Measurements from ENCODE around the gene CACNB2.

The CACNB2 gene

GRCh38 chr10:18196806-18197550, 56.8 kb downstream of the CACNB2 start:
- DNase-seq (ENCODE audit: low read depth): no peak
- TF ChIP-seq CTCF (conservative IDR thresholded peaks at IDR 0.05; ENCODE audit: low read depth, low read length): no peak
- no peak overlapping the region for H3K4me3 ChIP-seq (ENCODE audit: low read depth, low read length)

- H3K4me3 ChIP-seq (ENCODE audit: low read depth, low read length): no peak overlapping the region
- no peak for TF ChIP-seq CTCF (conservative IDR thresholded peaks at IDR 0.05; ENCODE audit: low read depth, low read length)
- DNase-seq (ENCODE audit: low read depth): no peak
These were observed 57.5 kb downstream of the CACNB2 start for GRCh38 chr10:18197706-18198105.

GRCh38 chr10:18201877-18202276, 61.7 kb downstream of the CACNB2 start:
- TF ChIP-seq CTCF (conservative IDR thresholded peaks at IDR 0.05; ENCODE audit: low read depth, low read length): no peak
- H3K4me3 ChIP-seq (ENCODE audit: low read depth, low read length): no peak overlapping the region
- no peak for DNase-seq (ENCODE audit: low read depth)

GRCh38 chr10:18202680-18203460, 62.6 kb downstream of the CACNB2 start:
- TF ChIP-seq CTCF (conservative IDR thresholded peaks at IDR 0.05; ENCODE audit: low read depth, low read length): no peak
- DNase-seq (ENCODE audit: low read depth): no peak
- H3K4me3 ChIP-seq (ENCODE audit: low read depth, low read length): no peak overlapping the region

GRCh38 chr10:18203471-18203870, 63.2 kb downstream of the CACNB2 start:
- TF ChIP-seq CTCF (conservative IDR thresholded peaks at IDR 0.05; ENCODE audit: low read depth, low read length): no peak
- H3K4me3 ChIP-seq (ENCODE audit: low read depth, low read length): no peak overlapping the region
- DNase-seq (ENCODE audit: low read depth): no peak

- DNase-seq (ENCODE audit: low read depth): no peak
- no peak overlapping the region for H3K4me3 ChIP-seq (ENCODE audit: low read depth, low read length)
- TF ChIP-seq CTCF (conservative IDR thresholded peaks at IDR 0.05; ENCODE audit: low read depth, low read length): no peak
These were observed 64.0 kb downstream of the CACNB2 start for GRCh38 chr10:18204039-18204835.
